ENCODE results near the gene CPNE2. TPM values are rescaled to one million over a fixed set of nuclear protein-coding genes. Genes with fewer than 3 reads are reported as not detected.

CPNE2 gene
- polyA plus RNA-seq, 2 of the 4 experiments (the other 2 are of a cell fraction): 36.7 TPM

DNA sequence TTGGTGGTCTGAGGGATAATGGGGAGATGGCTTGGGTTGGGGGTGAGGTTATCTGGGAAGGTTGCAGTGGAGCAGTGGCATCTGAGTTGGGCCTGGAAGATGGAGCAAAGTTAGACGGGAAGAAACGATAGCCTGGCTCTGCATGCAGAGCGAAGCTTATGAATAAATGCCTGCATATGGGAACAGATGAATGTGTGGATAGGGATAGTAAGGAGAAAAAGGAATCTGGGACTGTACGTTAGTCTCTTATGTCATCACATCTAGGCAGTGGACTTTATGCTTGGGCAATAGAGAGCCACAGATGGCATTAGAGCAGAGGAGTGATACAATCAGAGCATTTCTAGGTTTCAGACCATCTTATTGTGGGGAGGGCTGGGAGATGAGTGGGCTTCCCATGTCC, 33.0 kb downstream of the CPNE2 start (continued):
- TF ChIP-seq EHF (CRISPR knock-in tag; IDR thresholded peaks at IDR 0.05): no peak
- TF ChIP-seq PHF8 (IDR thresholded peaks at IDR 0.05; ENCODE audit: borderline replicate concordance, low read depth): no peak
- TF ChIP-seq POLR2AphosphoS2 (conservative IDR thresholded peaks at IDR 0.05; ENCODE audit: low read length): no peak
- TF ChIP-seq, protein P1, sequence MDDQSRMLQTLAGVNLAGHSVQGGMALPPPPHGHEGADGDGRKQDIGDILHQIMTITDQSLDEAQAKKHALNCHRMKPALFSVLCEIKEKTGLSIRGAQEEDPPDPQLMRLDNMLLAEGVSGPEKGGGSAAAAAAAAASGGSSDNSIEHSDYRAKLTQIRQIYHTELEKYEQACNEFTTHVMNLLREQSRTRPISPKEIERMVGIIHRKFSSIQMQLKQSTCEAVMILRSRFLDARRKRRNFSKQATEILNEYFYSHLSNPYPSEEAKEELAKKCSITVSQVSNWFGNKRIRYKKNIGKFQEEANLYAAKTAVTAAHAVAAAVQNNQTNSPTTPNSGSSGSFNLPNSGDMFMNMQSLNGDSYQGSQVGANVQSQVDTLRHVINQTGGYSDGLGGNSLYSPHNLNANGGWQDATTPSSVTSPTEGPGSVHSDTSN (IDR thresholded peaks at IDR 0.05): no peak
- no peak for TF ChIP-seq EP300 (IDR thresholded peaks at IDR 0.05)

DNA sequence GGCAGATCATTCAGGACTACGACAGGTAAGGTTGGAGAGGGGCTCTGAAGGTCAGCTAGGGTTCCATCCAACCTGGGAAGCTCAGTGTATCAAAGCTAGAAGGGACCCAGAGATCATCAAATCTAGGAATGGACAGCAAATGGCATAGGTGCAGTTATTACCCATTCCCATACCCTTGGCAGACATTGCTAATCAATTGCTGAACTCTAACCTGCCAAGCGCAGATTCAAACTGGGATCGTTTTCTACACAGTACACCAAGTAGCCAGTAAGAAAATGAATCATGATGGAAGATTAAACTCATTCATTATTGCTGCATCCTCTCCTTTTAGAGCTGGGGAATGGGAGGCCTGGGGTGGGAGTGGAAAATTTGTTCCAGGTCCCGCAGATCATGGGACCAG, 33.6 kb downstream of the CPNE2 start:
- Histone ChIP-seq H3K4me3 (no peak overlapping the region), H3K4me1 (no peaks in the 10 kb centered on the region), H3K27ac (no peak overlapping the region), H3K9me3 (no peaks in the 10 kb centered on the region), H3K4me2 (no peak overlapping the region)
- DNase-seq (ENCODE audit: low read depth in 1 of 2, low spot score in 1 of 2) (no peak), FAIRE-seq (no peak), ATAC-seq (no peak)
- CTCF ChIA-PET: interaction anchor here (1.2 to 3.5 kb wide), 4 partner anchors 10 to 42 kb away, joined by 3 to 19 read pairs (median 6); partner anchors contain the start of gene CPNE2
- POLR2A ChIA-PET: no interaction called here
- TF ChIP-seq HOXA7 (CRISPR knock-in tag; IDR thresholded peaks at IDR 0.05) (no peak), JUNB (IDR thresholded peaks at IDR 0.05) (no peak), GATA3 (IDR thresholded peaks at IDR 0.05; ENCODE audit: borderline replicate concordance) (no peak), FOXS1 (CRISPR knock-in tag; IDR thresholded peaks at IDR 0.05) (no peak), EHF (CRISPR knock-in tag; IDR thresholded peaks at IDR 0.05) (no peak), RNF2 (IDR thresholded peaks at IDR 0.05; ENCODE audit: borderline replicate concordance, low read depth) (no peak), ZC3H11A (IDR thresholded peaks at IDR 0.05) (no peak), RCOR1 (IDR thresholded peaks at IDR 0.05; ENCODE audit: low read depth, low read length) (no peak), KDM1A (IDR thresholded peaks at IDR 0.05; ENCODE audit: low read depth) (no peak), RFX5 (IDR thresholded peaks at IDR 0.05) (no peak), NPAS2 (CRISPR knock-in tag; IDR thresholded peaks at IDR 0.05; ENCODE audit: borderline replicate concordance) (no peak)
- TF ChIP-seq, protein P2, sequence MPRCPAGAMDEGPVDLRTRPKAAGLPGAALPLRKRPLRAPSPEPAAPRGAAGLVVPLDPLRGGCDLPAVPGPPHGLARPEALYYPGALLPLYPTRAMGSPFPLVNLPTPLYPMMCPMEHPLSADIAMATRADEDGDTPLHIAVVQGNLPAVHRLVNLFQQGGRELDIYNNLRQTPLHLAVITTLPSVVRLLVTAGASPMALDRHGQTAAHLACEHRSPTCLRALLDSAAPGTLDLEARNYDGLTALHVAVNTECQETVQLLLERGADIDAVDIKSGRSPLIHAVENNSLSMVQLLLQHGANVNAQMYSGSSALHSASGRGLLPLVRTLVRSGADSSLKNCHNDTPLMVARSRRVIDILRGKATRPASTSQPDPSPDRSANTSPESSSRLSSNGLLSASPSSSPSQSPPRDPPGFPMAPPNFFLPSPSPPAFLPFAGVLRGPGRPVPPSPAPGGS (IDR thresholded peaks at IDR 0.05): no peak
- TF ChIP-seq, protein P3, sequence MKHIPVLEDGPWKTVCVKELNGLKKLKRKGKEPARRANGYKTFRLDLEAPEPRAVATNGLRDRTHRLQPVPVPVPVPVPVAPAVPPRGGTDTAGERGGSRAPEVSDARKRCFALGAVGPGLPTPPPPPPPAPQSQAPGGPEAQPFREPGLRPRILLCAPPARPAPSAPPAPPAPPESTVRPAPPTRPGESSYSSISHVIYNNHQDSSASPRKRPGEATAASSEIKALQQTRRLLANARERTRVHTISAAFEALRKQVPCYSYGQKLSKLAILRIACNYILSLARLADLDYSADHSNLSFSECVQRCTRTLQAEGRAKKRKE (CRISPR knock-in tag; IDR thresholded peaks at IDR 0.05; ENCODE audit: low read depth): no peak
- TF ChIP-seq, protein P4, sequence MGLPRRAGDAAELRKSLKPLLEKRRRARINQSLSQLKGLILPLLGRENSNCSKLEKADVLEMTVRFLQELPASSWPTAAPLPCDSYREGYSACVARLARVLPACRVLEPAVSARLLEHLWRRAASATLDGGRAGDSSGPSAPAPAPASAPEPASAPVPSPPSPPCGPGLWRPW (IDR thresholded peaks at IDR 0.05): no peak
- TF ChIP-seq, protein P5, sequence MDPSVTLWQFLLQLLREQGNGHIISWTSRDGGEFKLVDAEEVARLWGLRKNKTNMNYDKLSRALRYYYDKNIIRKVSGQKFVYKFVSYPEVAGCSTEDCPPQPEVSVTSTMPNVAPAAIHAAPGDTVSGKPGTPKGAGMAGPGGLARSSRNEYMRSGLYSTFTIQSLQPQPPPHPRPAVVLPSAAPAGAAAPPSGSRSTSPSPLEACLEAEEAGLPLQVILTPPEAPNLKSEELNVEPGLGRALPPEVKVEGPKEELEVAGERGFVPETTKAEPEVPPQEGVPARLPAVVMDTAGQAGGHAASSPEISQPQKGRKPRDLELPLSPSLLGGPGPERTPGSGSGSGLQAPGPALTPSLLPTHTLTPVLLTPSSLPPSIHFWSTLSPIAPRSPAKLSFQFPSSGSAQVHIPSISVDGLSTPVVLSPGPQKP (IDR thresholded peaks at IDR 0.05; ENCODE audit: low read depth, low read length): no peak
- WGBS (ENCODE audit: missing lambda C conversion rate): 89% methylated on average over 4 of the region's 4 CpGs

DNA sequence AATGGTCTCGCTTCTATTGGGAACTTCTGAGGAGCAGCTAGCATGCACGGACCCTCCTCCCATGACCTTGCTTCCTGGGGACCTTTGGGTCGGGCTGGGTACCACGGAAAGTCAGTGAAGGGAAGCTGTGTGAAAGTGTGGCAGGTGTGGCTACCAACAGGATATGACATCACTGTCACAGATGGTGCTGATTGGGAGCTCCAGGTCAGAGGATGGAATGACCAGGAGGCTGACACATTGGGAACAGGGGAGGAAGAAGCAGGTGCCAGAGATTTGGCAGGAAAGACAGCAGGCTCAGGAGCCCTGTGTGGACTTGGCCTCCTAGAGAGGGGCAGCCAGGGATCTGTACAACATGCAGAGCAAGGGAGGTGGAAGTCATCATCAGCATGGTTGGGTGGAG, 34.0 kb downstream of the CPNE2 start:
- Histone ChIP-seq H3K27ac (no peak overlapping the region), H3K4me2 (no peak overlapping the region), H3K4me3 (no peak overlapping the region), H3K9me3 (no peaks in the 10 kb centered on the region), H3K4me1 (no peaks in the 10 kb centered on the region)
- TF ChIP-seq HOXB5 (CRISPR knock-in tag; IDR thresholded peaks at IDR 0.05) (no peak), EP300 (IDR thresholded peaks at IDR 0.05) (no peak), FOXS1 (CRISPR knock-in tag; IDR thresholded peaks at IDR 0.05) (no peak)
- ChIA-PET POLR2A (no interaction called here), CTCF (interaction anchor here (1.2 to 3.5 kb wide), 4 partner anchors 11 to 42 kb away, joined by 3 to 19 read pairs (median 6); partner anchors contain the start of gene CPNE2)
- DNase-seq (ENCODE audit: low read depth in 1 of 2, low spot score in 1 of 2) (no peak), FAIRE-seq (no peak), ATAC-seq (no peak)
- 91% methylated on average over 4 of the region's 4 CpGs for WGBS (ENCODE audit: missing lambda C conversion rate)

Measured in A549 (cell line).